GM18520 (cell line): ENCODE measurements around the gene WWOX.
"Not testable (repeated sequence)": the region's sequence is repeated elsewhere in the genome, so short reads cannot be mapped to it uniquely, and the experiment has no call there.

Experiments used
- ATAC-seq: cut with Tn5 transposase; IDR thresholded peaks from one replicate; pipeline ENCODE4 v1.9.1; 2021; ENCODE audit not compliant: unreplicated experiment

WWOX gene

DNA sequence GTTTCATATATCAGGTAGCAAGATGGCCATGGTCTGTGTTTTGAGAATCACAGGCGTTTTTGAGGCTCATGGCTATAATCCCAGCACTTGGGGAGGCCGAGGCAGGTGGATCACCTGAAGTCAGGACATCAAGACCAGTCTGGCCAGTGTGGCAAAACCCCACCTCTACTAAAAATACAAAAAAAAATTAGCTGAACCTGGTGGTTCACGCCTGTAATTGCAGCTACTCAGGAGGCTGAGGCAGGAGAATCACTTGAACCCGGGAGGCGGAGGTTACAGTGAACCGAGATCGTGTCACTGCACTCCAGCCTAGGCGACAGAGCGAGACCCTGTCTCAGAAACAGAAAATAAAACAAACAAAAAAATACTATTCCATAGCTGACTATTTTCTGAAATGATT is 415.4 kb downstream of the WWOX start:
- not testable (repeated sequence) for ATAC-seq

DNA sequence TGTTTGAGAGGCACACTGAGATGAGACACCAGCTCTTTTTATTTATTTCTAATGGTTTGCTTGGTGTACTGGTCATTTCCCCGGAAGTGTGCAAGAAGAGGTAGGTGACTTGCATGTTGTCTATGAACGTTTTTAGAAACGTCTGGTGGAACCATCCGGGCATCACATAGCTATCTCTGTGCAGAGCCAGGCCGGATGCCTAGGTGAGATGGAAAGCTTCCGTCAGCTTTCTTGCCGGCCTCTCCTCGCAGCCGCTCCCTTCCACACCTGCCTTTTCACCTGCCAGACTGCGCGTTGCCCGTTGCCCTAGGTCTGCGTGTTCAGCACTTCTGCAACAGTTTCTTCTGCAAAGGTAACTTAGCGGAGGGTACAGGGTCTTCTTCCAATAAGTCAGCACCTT is 416.0 kb downstream of the WWOX start:
- ATAC-seq: no peak

DNA sequence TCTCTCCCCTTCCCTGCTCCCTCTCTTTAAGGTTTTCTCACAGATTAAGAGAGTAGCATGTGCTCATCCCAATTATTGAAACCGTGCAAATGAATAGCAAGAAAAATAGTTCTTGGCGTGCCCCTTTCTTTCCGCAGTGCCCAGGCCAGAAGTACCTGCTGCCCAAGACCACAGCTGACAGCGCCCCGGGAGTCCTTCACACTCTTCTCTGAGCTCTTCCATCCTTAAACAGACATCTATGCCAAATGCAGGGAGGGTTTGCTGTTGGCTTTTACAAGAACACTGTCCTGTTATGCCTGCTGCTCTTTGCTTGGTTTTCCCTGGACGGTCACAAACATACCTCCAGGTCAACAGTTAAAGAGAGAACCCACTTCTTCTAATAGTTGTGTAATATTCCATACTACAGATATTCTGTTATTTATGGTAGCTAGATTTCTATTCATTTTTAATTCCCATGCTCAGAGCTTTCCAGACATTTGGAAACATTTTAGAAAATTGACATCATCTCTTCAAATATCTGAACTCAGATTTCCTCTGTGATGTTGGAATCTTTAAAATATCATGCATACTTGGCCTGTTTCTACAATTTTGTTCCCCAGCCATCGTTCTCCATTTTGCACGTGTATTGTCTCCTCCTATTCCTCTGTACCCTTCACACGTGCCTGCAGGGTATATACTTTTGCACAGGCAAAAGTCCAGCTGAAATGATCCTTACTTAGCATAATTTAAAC is 416.7 kb downstream of the WWOX start:
- ATAC-seq: no peak

DNA sequence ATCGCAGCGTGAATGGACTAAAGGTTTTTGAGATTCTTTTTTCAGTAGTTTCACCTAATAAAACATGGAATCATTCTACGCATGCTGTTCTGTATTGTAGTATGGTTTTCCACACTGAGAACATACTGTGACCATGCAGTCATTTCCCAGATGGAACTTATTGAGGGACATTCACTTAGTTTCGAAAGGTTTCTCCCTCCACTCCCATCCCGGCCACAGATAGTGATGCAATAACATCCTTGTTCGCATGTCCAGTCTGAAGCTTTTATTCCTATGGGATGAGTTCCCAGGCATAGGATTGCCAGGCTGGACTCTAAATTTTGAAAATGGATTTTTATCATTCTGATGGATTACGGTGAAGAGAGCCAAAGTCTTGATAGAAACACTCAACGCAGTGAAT is 420.4 kb downstream of the WWOX start:
- ATAC-seq: no peak

DNA sequence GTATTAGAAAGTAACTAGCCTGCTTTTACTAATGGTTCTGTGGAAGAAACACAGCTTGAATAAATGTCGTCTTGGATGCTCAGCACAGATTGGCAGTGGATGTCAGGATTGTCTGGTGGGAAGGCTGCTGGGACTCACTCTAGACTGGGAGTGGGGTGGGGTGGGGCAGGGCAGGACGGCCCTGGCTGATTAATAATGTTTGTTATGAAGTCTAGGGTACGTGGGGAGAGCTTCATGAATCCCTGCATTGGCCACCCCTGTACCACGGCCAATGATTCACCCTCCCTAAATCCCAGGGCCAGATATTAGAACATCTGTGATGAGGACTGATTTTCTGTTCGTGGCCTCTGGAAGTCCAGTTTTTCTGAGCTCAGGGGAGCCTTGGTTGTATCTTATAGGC is 421.0 kb downstream of the WWOX start:
- ATAC-seq: no peak

DNA sequence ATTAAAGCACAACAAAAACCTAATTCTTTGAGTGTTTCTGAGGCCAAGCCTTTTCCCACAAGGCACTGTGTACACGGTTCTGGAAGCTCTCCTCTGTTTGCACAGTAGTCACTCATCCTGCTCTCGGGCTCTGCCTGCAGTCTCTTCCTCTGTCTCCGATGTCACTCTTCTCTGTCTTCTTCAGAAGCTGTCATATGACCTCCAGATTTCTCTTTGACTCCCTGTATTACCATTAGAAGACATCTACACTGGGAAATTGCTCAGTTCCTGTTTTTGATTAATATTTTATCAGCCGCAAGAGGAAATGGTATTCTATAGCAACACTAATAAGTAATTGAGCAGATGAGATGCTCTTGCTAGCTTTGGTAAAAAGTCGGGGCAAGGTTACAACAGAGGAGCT is 422.9 kb downstream of the WWOX start:
- peak; percentile 50 for ATAC-seq

DNA sequence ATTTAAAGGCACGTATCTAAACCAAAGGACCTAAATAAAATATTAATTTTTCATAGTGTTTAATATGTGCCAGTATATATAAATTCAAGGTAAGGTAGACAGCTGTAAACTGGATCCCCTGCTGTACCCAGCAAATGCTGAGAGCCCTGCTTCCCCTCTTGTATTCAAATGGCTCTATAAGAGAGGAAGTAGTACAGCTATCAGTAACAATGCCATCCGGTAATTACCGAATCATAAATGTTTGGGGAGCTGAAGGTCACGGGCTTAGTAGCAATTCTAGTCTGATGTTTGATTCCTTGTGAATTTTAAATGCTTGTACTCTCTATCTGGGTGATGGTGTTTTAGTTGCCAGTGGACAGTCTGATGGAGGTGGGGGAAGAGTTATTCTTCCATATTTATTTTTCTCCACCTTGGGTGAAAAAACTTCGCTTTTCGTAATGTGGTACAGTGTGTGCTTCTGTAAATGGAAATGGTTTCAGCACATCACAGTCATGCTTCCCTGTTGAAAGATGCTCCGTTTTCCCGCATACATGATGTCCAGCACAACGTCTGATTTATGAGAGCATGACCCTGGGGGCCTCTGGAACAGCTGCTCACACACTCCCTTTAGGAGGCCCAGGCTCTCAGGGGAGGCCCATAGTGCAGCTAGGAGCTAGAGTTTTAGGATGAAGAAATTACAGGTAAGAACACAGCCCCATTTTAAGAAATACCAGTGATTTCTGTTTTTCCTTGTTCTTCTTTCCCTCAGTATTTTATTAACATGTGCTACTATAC is 423.9 kb downstream of the WWOX start:
- no peak for ATAC-seq

DNA sequence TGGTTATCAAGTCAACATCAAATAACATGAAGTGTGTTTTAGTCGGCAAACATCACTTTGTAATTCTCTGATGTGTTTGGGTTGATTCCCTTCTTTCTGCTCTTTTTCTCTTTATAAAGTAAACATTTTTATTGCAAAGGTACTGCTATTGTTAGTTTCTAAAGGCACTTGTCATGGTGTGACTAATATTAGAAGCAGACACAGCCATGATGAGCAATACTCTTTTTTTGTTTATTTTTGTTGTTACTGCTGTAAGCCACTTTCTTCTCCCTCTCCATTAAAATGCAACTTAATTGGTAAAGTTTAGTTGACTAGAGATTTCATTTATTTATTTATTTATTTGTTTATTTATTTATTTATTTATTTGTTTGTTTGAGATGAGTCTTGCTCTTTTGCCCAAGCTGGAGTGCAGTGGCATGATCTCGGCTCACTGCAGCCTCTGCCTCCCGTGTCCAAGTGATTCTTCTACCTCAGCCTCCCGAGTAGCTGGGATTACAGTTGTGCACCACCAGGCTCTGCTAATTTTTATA is 424.7 kb downstream of the WWOX start:
- ATAC-seq: no peak

DNA sequence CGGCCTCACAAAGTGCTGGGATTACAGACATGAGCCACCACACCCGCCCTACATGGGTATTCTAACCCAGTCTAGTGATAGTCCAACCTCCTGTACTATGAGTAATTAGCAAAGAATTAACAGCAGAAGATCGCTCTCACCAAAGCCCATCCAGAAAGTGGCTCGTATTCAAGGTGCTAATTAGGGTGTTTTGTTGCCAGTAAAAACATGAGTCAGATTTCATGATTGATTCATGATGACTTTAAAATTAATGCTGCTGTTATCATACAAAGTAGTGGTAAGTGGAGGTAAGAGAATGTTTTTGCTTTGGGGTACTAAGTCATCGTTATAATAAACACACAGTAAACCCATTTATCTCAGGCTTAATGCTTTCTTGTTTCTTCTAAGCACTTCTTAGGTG is 428.8 kb downstream of the WWOX start:
- ATAC-seq: no peak

DNA sequence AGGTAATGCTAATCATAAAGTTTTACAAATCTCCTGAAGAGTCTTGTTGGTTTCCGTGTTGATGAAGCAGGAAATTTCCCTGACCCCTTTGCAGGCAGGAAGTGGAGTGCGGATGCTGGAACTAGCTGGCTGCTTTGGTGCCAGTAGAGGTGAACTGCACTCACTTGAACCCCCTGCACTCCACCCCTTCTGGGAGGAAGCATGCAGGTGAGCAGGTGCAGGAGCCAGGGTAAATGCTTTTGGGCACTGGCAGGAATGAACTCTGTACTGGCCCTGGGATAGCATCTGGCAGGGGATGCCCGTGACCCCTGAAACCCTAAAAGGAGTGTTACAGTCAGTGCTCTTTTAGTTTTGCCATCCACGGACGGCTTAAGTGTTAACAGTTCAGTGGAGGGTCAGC is 430.4 kb downstream of the WWOX start:
- no peak for ATAC-seq

DNA sequence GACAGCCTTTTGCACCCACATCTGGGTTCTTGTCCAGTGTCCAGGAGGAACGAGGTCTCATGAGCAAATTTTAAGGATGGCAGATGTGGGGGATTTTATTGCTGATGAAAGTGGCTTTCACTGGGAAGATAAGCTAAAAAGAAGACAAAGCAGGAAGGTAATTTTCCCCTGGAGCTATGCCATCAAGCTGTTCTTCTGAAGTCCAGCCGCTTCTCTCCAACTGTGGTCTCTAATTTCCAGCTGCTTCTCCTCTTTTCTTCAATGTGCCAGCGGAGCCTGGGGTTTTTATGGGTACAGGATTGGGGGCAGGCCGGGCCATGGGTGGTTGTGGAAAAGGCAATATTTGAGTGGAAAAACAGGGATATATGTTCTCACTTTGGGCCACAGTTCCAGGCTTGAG is 430.8 kb downstream of the WWOX start:
- no peak for ATAC-seq

DNA sequence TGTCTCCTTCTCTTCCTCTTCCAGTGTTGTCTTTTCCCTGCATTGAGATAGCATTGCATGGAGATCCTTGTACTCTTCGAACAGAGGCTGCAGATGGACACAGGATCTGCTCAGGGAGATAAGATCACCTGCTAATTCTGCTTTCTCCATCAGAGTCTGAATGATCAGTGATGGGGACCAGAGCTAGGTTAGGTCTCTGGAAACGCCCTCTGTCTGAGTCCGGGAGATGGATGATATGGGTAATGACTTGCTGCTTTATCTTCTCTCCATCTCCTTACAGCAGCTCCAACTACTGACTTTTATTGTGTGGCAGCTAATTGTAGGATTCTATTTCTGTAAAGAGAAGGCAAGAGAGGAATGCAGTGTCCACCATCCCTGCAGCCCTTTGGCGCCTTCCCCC is 435.6 kb downstream of the WWOX start:
- ATAC-seq: no peak

DNA sequence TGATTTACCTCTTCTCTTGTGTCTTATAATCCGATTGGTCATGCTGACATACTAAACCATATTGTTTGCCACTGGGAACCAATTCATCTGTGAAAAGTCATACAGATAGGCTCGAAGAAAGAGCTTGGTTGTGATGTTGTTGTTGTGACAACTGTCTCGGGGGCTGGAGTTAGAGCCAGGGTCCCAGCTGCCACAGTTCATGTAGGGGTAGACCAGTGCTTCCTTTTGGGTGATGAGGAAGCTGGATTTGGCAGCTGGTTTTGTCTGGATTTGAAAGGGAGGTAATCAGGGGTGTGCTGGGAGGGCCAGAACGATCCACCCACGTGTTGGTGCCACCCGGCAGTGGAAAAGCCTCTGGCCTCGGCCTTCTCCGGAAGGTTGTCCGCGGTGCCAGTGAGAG is 438.1 kb downstream of the WWOX start:
- no peak for ATAC-seq

DNA sequence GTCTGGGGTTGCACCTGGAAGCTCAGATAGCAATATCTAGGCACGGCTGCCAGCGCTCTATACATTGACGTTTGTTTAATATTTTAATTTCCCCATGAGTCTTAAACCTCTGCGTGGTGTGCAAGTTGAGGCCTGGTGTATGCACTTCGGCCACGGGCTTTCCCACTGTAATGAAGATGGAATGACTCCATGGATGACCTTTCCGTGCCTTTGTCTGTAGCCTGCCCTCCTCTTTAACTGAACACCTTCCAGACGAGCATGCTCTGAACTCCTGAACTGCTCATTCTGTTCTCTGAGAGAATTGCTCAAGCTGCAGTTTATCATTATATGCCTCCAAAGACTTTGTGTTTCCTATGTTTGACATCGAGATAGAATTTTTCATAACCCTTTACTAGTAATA is 438.8 kb downstream of the WWOX start:
- ATAC-seq: no peak

DNA sequence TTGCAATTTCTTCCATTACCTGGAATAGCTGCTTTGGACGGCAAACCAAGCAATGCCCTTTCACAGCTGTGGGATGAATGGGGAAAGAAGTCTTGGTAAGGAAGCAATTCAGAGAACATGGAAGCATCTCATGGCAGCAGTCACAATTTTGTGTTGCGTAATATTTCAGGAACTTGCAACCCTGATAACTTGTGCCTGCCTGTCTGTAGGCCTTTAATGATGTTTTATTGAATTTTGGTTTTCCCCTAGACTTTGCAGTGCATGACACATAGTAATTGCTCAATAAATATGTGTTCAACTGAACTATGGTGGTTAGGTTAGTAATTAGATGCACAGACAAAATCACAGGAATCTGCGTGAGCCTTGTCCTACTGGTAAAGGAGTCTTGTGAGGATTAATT is 439.5 kb downstream of the WWOX start:
- no peak for ATAC-seq

DNA sequence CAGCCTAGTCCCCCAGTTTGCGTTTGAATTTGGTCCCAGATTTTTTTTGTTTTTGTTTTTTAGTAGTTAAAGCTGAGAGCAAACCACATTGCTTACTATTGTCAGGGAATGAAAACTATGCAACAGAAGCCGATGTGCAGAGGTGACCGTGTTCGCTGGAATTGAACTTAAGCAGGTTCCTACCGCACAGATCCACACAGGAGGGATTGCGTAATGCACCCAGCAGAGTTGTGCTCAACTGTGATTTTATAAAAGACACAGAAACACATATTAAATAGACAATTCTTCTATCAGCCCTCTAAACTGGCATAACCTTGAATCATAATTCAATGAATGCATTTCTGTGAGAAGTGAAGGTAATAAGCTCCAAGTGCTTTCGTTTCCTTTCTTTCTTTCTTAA is 443.0 kb downstream of the WWOX start:
- no peak for ATAC-seq

DNA sequence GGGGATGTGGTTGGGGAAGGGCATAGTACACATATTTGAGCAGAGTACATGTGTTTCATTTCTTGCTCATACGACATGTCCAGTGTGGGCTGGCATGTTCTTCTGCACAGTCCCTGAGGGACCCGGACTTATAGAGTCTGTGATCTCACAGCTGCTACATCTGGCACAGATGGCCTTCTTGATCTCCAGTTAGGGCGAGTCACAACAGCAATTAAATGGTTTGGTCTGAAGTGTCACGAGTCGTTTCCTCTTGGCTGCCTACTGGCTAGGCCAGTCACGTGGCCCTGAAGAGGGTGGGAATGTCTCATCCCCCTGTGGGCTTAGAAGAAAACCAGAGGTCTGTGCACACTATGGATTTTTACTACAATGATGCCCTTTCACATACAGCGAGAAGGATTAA is 443.6 kb downstream of the WWOX start:
- no peak for ATAC-seq

DNA sequence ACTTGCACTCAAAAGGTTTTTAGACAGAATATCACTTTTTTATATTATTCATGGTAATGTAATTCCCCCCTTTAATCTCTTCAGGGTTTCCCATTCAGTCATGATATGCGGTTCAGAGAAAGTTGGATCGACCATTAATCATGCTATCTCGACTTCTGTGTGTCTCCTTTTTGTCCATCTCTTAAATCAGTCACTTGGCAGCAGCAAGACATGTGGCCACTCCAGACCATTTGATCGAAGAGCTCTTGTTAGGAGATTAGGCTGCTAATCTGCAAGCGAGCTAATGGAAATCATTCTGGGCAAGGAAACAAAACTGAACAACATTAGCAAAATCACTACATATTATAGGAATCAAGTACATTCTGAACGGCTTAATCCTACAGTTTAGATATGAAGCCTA is 449.9 kb downstream of the WWOX start:
- ATAC-seq: no peak

DNA sequence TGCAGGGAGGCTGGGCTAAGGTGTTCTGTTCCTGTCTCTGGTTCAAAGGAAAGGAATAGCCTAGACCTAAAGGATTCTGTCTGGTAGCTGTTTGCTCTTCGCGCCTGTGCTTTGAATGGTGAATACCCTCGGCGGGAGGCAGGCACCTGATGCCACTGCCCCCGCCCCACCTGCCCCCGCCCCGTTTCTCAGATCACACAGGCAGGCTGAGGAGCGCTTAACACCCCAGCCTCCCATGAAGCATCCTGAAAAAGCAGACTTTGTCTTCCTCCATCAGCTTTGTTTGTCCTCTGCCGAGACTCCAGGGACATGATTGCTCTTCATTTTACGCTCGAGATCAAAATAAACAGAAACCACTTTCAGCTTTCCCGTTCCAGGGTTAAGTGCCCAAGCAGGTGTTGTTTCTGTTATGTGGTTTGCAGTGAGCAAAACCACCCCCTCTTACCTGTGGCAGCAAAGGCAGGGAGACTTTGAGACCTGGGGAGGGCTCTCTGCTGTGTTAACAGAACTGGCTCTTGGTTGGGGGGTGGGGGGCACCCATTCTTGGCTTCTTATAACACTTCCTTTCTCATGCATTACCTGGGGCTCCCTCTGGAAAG is 452.1 kb downstream of the WWOX start:
- no peak for ATAC-seq

DNA sequence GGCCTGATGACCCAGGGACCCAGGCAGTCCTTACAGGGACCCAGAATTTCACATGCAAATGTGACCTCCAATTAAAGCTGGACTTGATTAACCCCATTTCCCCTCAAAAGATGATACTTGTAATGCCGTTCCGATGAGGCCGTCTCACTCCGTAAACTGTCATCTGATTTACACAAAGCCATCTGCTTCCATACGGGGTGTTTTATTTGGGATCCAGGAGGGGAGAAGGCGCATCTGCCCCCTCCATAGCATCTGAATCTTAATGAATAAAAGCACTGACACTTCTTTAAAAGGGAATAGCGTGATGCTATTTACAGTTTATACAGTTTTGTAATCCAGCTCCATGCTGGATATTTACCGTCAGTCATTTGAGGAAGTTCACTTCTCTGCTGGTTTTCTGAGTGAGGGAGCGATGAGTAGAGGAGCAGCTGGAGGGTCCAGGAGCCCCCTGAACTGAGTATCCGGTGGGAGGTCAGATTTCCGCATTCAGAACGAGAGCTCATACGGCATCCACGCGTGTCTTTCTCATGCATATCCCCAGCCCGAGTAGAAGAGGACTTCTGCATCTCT is 452.7 kb downstream of the WWOX start:
- ATAC-seq: no peak

DNA sequence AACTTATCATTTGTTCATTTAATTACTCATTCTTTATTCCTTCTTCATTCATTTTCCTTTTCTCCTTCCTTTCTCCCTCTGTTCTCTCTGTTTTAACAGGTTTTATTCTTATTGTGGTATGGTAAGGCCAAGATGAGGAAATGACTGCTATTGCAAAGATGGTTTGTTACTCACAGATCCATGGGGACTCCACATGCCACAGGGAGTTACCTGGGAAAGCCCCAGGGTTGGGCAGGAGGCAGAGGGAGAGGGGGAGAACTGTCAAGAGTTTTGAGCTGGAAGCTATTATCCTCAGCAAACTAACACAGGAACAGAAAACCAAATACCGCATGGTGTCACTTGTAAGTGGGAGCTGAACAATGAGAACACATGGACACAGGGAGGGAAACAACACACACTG is 453.3 kb downstream of the WWOX start:
- ATAC-seq: no peak
